ENCODE measurements around the gene S1PR2. TPM values are rescaled to one million over a fixed set of nuclear protein-coding genes. Genes with fewer than 3 reads are reported as not detected.

Gene S1PR2
- total and polyA plus RNA-seq, 5 donors from 2014 or later = 2.9 to 20.9 (median 3.5) TPM

DNA sequence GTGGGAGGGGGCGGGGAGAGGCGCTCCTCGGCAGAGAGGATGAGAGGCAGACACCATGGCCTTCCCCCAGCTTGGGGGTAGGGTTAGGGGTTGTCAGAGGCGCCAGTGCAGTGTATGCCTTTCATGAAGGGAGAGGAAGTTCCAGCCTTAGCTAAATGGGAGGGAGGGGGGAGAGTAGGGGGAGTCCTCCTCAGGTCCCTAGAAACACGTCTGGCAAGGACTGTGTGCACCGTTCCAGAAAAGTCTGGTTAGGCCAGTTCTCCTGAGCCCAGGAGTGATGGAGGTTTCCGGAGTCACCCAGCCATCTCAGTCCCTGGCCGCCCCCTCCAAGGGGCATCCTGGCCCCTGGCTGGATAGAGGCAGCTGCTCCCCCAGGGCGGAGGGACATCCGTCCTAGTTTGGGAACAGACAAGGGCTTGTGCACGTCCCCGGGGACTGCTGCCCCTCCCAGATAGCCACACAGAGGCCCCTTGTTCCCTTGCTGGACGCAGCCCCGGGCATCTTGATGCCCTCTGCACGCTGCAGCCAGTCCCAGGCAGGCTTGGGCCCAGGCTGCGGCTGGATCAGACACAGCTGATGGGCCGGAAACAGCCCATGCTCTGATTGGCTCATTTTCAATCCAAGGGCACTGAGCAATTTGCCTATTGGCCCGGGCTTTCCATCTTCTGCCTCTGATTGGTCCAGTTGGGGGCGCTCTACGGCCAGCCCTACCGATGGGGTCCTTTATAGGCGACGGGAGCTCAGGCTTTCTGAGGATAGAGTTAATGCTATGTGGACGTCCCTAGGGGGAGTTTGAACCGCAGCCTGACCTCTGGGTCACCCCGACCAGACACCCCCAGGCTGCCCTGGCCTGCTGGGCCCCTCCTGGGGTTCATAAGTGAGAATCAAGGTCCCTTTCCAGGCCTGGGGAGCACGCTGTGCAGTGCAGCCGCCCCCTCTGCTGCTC, 3.8 kb downstream of the S1PR2 start:
- H3K27ac ChIP-seq (ENCODE audit: insufficient read depth, low read length, poor library complexity, severe bottlenecking) = no peak overlapping the region
- peaks cover 24% of the 10 kb centered on the region for H3K4me1 ChIP-seq (ENCODE audit: control insufficient read depth, insufficient read depth, low read length, poor library complexity, severe bottlenecking)
- H3K36me3 ChIP-seq (ENCODE audit: control insufficient read depth, insufficient read depth, low read length) = peaks cover 8% of the 10 kb centered on the region
- no peak overlapping the region for H3K4me3 ChIP-seq (ENCODE audit: low read depth, low read length)
- Mint-ChIP-seq H3K27me3 (no peaks in the 10 kb centered on the region), H3K9me3 (no peaks in the 10 kb centered on the region), H3K4me3 (no peak overlapping the region), H3K4me1 (peaks cover 0 to 29% (median 16%) of the 10 kb centered on the region in 4 donors), H3K36me3 (peaks cover 8% of the 10 kb centered on the region), H3K27ac (no peak overlapping the region)
- ATAC-seq (ENCODE audit: low read depth in 2 of 2) (no peak), DNase-seq (no peak)
- H3K9me3 ChIP-seq (ENCODE audit: control insufficient read depth in 2 of 2, low read length in 2 of 2) = no peaks in the 10 kb centered on the region
- H3K27me3 ChIP-seq (ENCODE audit: control insufficient read depth, insufficient read depth, low read length) = no peaks in the 10 kb centered on the region

- H3K27me3 Mint-ChIP-seq = no peaks in the 10 kb centered on the region
- H3K27ac Mint-ChIP-seq = peak overlapping the region in 1 of 3 donors; percentile 71
These were observed 4.6 kb downstream of the S1PR2 start for GRCh38 chr19:10226376-10227025.

DNA sequence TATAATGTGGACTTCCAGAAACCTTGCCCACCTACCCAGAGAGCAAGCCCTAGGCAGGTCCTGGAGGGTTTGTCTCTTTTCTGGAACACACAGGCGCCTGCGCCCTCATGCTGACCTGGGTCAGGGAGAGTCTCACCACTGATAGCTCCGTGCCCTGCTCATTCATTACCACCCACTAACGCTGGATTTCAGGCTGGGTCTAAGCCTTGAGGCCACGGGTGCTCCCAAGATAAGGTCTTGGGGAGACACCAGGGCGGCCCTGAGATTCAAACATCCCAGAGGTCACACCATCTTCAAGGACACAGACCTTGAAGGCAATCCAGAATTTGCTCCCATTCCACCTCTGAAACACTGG, 5.1 kb downstream of the S1PR2 start:
- Histone ChIP-seq H3K27ac (ENCODE audit: insufficient read depth, low read length, poor library complexity, severe bottlenecking) (no peak overlapping the region), H3K27me3 (ENCODE audit: control insufficient read depth, insufficient read depth, low read length) (no peaks in the 10 kb centered on the region), H3K36me3 (ENCODE audit: control insufficient read depth, insufficient read depth, low read length) (peaks cover 8% of the 10 kb centered on the region), H3K9me3 (ENCODE audit: control insufficient read depth in 2 of 2, low read length in 2 of 2) (no peaks in the 10 kb centered on the region), H3K4me3 (ENCODE audit: low read depth, low read length) (no peak overlapping the region), H3K4me1 (ENCODE audit: control insufficient read depth, insufficient read depth, low read length, poor library complexity, severe bottlenecking) (peaks cover 21% of the 10 kb centered on the region)
- peaks cover 0 to 26% (median 16%) of the 10 kb centered on the region in 4 donors for H3K4me1 Mint-ChIP-seq
- peaks cover 8% of the 10 kb centered on the region for H3K36me3 Mint-ChIP-seq
- H3K27me3 Mint-ChIP-seq = no peaks in the 10 kb centered on the region
- no peaks in the 10 kb centered on the region for H3K9me3 Mint-ChIP-seq
- ATAC-seq (ENCODE audit: low read depth in 2 of 2) (no peak), DNase-seq (no peak)
- peak overlapping the region in 1 of 3 donors; percentile 18 for H3K27ac Mint-ChIP-seq
- H3K4me3 Mint-ChIP-seq = peak overlapping the region in 1 of 4 donors; percentile 74

More at GRCh38 chr19:10226376-10227025, 4.6 kb downstream of the S1PR2 start:
- peak overlapping the region in 3 of 4 donors; percentile 44 to 74 (median 61) for H3K4me3 Mint-ChIP-seq
- Histone ChIP-seq H3K9me3 (ENCODE audit: control insufficient read depth in 2 of 2, low read length in 2 of 2) (no peaks in the 10 kb centered on the region), H3K4me3 (ENCODE audit: low read depth, low read length) (no peak overlapping the region), H3K27me3 (ENCODE audit: control insufficient read depth, insufficient read depth, low read length) (no peaks in the 10 kb centered on the region), H3K4me1 (ENCODE audit: control insufficient read depth, insufficient read depth, low read length, poor library complexity, severe bottlenecking) (peaks cover 22% of the 10 kb centered on the region), H3K36me3 (ENCODE audit: control insufficient read depth, insufficient read depth, low read length) (peaks cover 8% of the 10 kb centered on the region), H3K27ac (ENCODE audit: insufficient read depth, low read length, poor library complexity, severe bottlenecking) (no peak overlapping the region)
- no peak for DNase-seq
- H3K4me1 Mint-ChIP-seq = peaks cover 0 to 28% (median 15%) of the 10 kb centered on the region in 4 donors
- H3K36me3 Mint-ChIP-seq = peaks cover 8% of the 10 kb centered on the region
- no peaks in the 10 kb centered on the region for H3K9me3 Mint-ChIP-seq
- ATAC-seq (ENCODE audit: low read depth in 2 of 2) = no peak

- DNase-seq (no peak), ATAC-seq (ENCODE audit: low read depth in 2 of 2) (no peak)
- H3K27me3 ChIP-seq (ENCODE audit: control insufficient read depth, insufficient read depth, low read length) = no peaks in the 10 kb centered on the region
- Mint-ChIP-seq H3K4me3 (peak overlapping the region in 1 of 4 donors; percentile 69), H3K36me3 (peaks cover 8% of the 10 kb centered on the region), H3K4me1 (peaks cover 0 to 27% (median 12%) of the 10 kb centered on the region in 4 donors), H3K27me3 (no peaks in the 10 kb centered on the region), H3K27ac (no peak overlapping the region), H3K9me3 (no peaks in the 10 kb centered on the region)
- no peak overlapping the region for H3K4me3 ChIP-seq (ENCODE audit: low read depth, low read length)
- H3K9me3 ChIP-seq (ENCODE audit: control insufficient read depth in 2 of 2, low read length in 2 of 2) = no peaks in the 10 kb centered on the region
- H3K4me1 ChIP-seq (ENCODE audit: control insufficient read depth, insufficient read depth, low read length, poor library complexity, severe bottlenecking) = peaks cover 13% of the 10 kb centered on the region
- H3K27ac ChIP-seq (ENCODE audit: insufficient read depth, low read length, poor library complexity, severe bottlenecking) = no peak overlapping the region
- H3K36me3 ChIP-seq (ENCODE audit: control insufficient read depth, insufficient read depth, low read length) = peaks cover 8% of the 10 kb centered on the region
These were observed 6.8 kb downstream of the S1PR2 start for GRCh38 chr19:10224337-10224736.

- H3K4me3 ChIP-seq (ENCODE audit: low read depth, low read length) = no peak overlapping the region
- H3K36me3 Mint-ChIP-seq = peaks cover 8% of the 10 kb centered on the region
- H3K9me3 Mint-ChIP-seq = no peaks in the 10 kb centered on the region
- H3K27ac ChIP-seq (ENCODE audit: insufficient read depth, low read length, poor library complexity, severe bottlenecking) = no peak overlapping the region
- ATAC-seq (ENCODE audit: low read depth in 2 of 2) = no peak
- H3K4me1 ChIP-seq (ENCODE audit: control insufficient read depth, insufficient read depth, low read length, poor library complexity, severe bottlenecking) = peaks cover 7% of the 10 kb centered on the region
- H3K36me3 ChIP-seq (ENCODE audit: control insufficient read depth, insufficient read depth, low read length) = peaks cover 8% of the 10 kb centered on the region
- no peak for DNase-seq
- H3K9me3 ChIP-seq (ENCODE audit: control insufficient read depth in 2 of 2, low read length in 2 of 2) = no peaks in the 10 kb centered on the region
- H3K4me3 Mint-ChIP-seq = peak overlapping the region in 1 of 4 donors; percentile 69
- H3K27me3 Mint-ChIP-seq = no peaks in the 10 kb centered on the region
- H3K27ac Mint-ChIP-seq = no peak overlapping the region
- no peaks in the 10 kb centered on the region for H3K27me3 ChIP-seq (ENCODE audit: control insufficient read depth, insufficient read depth, low read length)
- peaks cover 0 to 24% (median 8%) of the 10 kb centered on the region in 4 donors for H3K4me1 Mint-ChIP-seq
These were observed 7.5 kb downstream of the S1PR2 start for GRCh38 chr19:10223488-10224213.

- H3K4me3 ChIP-seq (ENCODE audit: low read depth, low read length) = no peak overlapping the region
- H3K9me3 ChIP-seq (ENCODE audit: control insufficient read depth in 2 of 2, low read length in 2 of 2) = no peaks in the 10 kb centered on the region
- no peak overlapping the region for H3K27ac ChIP-seq (ENCODE audit: insufficient read depth, low read length, poor library complexity, severe bottlenecking)
- DNase-seq (no peak), ATAC-seq (ENCODE audit: low read depth in 2 of 2) (no peak)
- peaks cover 8% of the 10 kb centered on the region for H3K36me3 ChIP-seq (ENCODE audit: control insufficient read depth, insufficient read depth, low read length)
- H3K27ac Mint-ChIP-seq = no peak overlapping the region
- no peak overlapping the region for H3K4me3 Mint-ChIP-seq
- peaks cover 0 to 19% (median 7%) of the 10 kb centered on the region in 4 donors for H3K4me1 Mint-ChIP-seq
- H3K36me3 Mint-ChIP-seq = peaks cover 8% of the 10 kb centered on the region
- no peaks in the 10 kb centered on the region for H3K27me3 Mint-ChIP-seq
- no peaks in the 10 kb centered on the region for H3K9me3 Mint-ChIP-seq
- peaks cover 4% of the 10 kb centered on the region for H3K4me1 ChIP-seq (ENCODE audit: control insufficient read depth, insufficient read depth, low read length, poor library complexity, severe bottlenecking)
- H3K27me3 ChIP-seq (ENCODE audit: control insufficient read depth, insufficient read depth, low read length) = no peaks in the 10 kb centered on the region
These were observed 8.8 kb downstream of the S1PR2 start for GRCh38 chr19:10222201-10222890.

DNA sequence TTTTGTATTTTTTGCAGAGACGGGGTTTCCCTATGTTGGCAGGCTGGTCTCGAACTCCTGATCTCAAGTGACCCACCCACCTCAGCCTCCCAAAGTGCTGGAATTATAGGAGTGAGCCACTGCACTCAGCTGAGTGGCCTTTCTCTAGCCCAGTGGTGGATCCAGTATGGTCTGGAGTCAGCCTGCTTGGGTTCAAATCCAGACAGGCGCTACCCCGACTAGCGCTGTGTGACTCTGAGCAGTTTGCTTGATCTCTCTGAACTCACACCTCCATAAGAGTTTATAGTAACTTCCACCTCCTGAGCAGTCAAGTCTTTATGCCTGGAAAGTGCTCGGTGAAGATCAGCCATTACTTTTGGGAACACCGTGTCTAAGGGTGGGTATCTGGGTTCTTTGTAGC, 10.4 kb downstream of the S1PR2 start:
- peaks cover 8% of the 10 kb centered on the region for H3K36me3 Mint-ChIP-seq

More for the DNA sequence above, 10.4 kb downstream of the S1PR2 start:
- peaks cover 4% of the 10 kb centered on the region for H3K4me1 ChIP-seq (ENCODE audit: control insufficient read depth, insufficient read depth, low read length, poor library complexity, severe bottlenecking)
- Mint-ChIP-seq H3K27ac (peak overlapping the region in 1 of 3 donors; percentile 41), H3K9me3 (no peaks in the 10 kb centered on the region), H3K4me3 (no peak overlapping the region), H3K4me1 (peaks cover 0 to 13% (median 4%) of the 10 kb centered on the region in 4 donors), H3K27me3 (no peaks in the 10 kb centered on the region)
- no peaks in the 10 kb centered on the region for H3K27me3 ChIP-seq (ENCODE audit: control insufficient read depth, insufficient read depth, low read length)
- no peak overlapping the region for H3K27ac ChIP-seq (ENCODE audit: insufficient read depth, low read length, poor library complexity, severe bottlenecking)
- H3K4me3 ChIP-seq (ENCODE audit: low read depth, low read length) = no peak overlapping the region
- DNase-seq = no peak
- peaks cover 8% of the 10 kb centered on the region for H3K36me3 ChIP-seq (ENCODE audit: control insufficient read depth, insufficient read depth, low read length)
- ATAC-seq (ENCODE audit: low read depth in 2 of 2) = no peak
- H3K9me3 ChIP-seq (ENCODE audit: control insufficient read depth in 2 of 2, low read length in 2 of 2) = no peaks in the 10 kb centered on the region

Data from CD4-positive, CD25-positive, alpha-beta regulatory T cell (primary cell).